GM12891 (cell line): ENCODE data around the gene IMMP2L.

ENCODE experiments used
- PAX5 ChIP-seq: IDR thresholded peaks from 2 replicates; pipeline ENCODE4 v1.6.1; 2011; ENCODE audit warnings: low read length, moderate library complexity, mild to moderate bottlenecking; ENCODE audit not compliant: insufficient read depth, severe bottlenecking
- POLR2A ChIP-seq: IDR thresholded peaks from 2 replicates; pipeline ENCODE4 v1.6.1; 2011; ENCODE audit warnings: low read depth, low read length, control low read depth
- POLR2AphosphoS5 ChIP-seq: IDR thresholded peaks from 2 replicates; pipeline ENCODE4 v1.6.1; 2011; ENCODE audit warnings: low read depth, low read length, control low read depth
- SPI1 ChIP-seq: IDR thresholded peaks from 2 replicates; pipeline ENCODE4 v1.6.1; 2011; ENCODE audit warnings: low read depth, low read length, control low read depth
- TAF1 ChIP-seq: IDR thresholded peaks from 2 replicates; pipeline ENCODE4 v1.6.1; 2011; ENCODE audit warnings: low read depth, low read length, control low read depth

- no peak for TF ChIP-seq SPI1
- TF ChIP-seq POLR2AphosphoS5: no peak
- TF ChIP-seq POLR2A: no peak
- no peak for TF ChIP-seq TAF1
- no peak for TF ChIP-seq PAX5
Observed at GRCh38 chr7:111433426-111433825, 128.9 kb downstream of the IMMP2L start.
